HG03457 (cell line): Measurements from ENCODE around the gene PCSK5.

ENCODE experiments used
- ATAC-seq: cut with Tn5 transposase; IDR thresholded peaks from one replicate; pipeline ENCODE4 v1.9.1; 2021; ENCODE audit warnings: moderate number of reproducible peaks; ENCODE audit not compliant: unreplicated experiment

PCSK5 gene

GRCh38 chr9:76221423-76221822 is 330.9 kb downstream of the PCSK5 start:
- no peak for ATAC-seq

DNA sequence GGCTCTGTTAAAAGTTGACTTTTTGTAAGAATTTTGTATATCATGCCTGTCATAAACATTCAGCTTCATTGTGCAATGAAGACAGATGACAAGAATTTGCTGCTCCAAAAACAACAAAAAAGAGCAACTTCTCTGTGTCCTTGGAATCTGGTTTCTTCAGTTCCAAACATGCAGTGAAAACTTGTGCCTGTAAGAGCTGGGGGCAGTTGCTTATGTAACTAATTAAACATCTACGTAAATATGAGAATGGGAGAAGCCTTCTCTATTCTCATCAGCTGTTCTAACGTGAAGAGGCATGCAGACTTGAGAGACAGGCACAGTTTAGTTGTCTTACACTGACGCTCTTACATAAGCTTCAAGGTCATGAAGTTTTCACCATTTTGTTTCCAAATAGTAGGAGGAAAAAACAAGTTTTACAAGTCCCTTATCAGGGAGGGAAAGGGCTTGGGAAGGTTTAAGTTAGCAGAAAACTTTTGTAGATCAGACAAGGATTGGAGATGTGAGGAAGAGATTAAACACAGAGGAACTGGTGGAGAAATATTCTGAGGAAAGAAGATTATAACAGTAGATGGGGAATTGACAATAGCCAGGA is 333.4 kb downstream of the PCSK5 start:
- no peak for ATAC-seq

GRCh38 chr9:76227156-76227555 is 336.7 kb downstream of the PCSK5 start:
- ATAC-seq: no peak

- no peak for ATAC-seq
Observed at GRCh38 chr9:76231001-76231400, 340.5 kb downstream of the PCSK5 start.

DNA sequence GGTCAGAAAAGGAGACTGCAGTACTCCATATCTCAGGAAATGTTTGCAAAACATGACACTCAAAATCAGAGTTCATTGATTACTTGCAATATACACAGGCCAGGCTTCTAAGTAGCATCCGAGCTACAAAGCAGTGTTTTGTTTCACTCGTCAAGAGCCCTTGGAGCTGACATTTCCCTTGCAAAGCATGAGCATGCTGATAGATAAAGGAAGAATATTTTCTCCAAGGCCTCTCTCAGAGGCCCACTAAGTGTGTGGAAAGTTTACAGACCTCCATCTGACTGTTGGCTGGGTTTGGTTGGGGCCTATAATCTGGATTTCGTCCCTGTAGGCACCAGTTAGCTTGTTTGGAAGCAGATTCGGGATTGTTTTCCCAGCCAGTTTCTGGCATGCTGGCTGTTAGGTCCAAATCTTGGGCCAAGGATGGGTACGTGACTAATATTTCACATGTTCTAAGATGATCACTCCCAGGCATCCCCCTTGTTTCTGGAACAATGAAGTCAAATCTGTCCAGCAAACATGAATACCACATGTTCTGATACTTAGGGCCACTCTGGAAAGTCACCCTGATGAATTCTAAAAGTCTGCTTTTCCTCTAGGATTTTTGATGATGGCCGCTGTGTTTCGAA is 342.5 kb downstream of the PCSK5 start:
- no peak for ATAC-seq

- no peak for ATAC-seq
Observed at GRCh38 chr9:76240578-76240977, 350.1 kb downstream of the PCSK5 start.

- no peak for ATAC-seq
Observed at GRCh38 chr9:76245518-76245917, 355.0 kb downstream of the PCSK5 start.

DNA sequence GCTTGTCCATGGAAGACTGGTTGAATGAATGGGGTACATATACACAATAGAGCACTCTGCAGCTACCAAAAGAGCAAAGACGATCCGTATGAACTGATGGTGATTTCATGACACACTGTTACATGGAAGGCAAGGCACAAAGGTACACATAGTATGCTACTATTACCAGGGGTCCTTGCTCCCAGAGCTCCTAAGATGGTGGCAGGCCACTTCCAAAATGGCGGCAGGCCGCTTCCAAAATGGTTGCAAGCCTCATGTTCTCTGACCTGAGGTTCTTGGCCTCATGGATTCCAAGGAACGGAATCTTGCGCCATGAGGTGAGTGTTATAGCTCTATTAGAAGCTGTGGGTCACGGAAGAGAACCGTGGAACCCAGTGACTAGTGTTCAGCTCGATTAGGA is 356.2 kb downstream of the PCSK5 start:
- no peak for ATAC-seq

GRCh38 chr9:76247426-76247825 is 357.0 kb downstream of the PCSK5 start:
- no peak for ATAC-seq

DNA sequence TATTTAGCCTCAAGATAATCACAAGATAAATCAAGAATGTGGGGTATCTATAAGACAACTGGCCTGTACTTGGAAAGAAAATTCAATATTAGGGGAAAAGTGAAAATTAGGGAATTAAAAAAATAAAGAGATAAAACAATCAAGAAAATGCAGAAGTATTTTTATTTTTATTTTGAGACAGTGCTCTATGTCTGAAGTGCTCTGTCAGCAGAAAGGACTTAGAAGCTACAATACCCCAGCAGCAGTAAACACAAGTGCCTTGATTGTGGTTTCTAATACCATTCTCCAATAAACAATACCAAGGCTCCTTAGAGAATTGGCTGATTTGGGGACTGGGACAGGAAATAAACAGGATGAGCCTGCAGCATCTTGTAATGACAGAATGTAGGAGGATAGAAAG is 358.8 kb downstream of the PCSK5 start:
- no peak for ATAC-seq

- ATAC-seq: no peak
Observed at GRCh38 chr9:76255781-76256455, 365.4 kb downstream of the PCSK5 start.

DNA sequence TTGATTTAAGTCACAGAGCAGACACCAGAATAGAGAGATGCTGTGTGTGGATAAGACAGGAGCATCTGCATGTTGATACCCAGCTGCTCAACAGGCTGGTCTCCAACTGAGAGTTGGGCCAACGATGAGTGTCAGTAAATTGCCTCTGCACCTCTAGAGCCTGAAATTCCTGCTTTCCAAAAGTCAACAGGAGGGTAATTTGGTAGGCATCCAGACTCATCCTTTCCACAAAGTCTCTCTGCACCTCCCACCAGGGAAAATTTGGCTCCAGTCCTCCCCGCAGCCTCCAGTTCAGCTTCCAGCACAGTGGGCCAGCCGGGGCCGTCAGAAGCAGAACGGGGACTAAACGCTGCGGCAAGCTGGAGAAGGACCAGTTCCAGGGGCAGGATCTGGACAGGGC is 366.8 kb downstream of the PCSK5 start:
- ATAC-seq: no peak

GRCh38 chr9:76266649-76267283 is 376.3 kb downstream of the PCSK5 start:
- no peak for ATAC-seq

- ATAC-seq: no peak
Observed at GRCh38 chr9:76267284-76267652, 376.8 kb downstream of the PCSK5 start.

DNA sequence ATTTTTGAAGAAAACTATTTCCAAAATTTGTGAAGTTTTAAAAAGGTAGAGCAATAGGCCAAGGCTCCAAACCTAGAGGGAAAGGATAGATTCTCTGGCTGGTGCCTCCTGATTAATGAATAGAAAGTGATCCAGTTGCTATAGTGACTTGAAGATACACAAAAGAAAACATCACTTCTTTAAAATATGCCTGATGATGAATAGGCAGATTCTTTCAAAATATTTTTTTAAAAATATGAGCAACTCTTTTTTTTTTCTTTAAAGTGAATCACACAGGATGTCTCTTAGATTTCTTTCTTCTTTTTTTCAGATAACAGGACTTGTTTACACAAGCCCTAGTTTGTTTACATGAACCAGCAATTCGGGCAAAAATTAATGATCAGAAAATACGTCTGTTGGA is 379.3 kb downstream of the PCSK5 start:
- no peak for ATAC-seq

DNA sequence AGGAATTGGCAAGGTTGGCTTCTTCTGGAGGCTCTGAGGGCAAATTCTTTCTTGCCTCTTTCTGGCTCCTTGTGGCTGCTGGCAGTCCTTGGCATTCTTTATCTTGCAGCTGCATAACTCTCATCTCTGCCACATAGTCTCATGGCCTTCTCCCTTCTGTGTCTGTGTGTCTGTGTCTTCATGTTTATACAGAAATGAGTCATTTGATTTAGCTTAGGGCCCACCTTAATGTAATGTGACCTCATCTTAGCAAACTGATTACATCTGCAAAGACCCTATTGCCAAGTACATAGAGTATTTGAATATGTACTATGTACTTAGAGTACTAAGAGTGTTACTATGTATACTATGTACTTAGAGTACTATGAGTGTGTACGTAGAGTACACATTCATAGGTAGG is 381.3 kb downstream of the PCSK5 start:
- no peak for ATAC-seq

DNA sequence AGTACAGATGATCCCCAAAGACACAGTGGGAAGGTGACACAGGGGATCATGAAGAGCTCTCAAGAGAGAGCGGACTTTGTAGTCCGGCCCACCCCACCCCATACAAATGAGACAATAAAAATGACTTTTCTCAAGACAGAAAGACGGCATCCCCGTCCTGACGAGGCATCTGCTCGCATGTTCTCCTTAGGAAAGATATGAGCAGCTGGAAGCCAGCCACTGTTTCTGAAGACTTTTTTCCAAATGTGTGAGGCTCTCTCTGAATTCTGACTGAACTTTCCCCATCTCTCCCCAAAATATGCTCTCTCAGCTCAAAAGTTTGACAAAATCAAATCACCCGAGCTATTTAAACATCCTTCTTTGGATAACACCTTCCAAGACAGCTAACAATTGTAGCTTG is 398.6 kb downstream of the PCSK5 start:
- no peak for ATAC-seq

- no peak for ATAC-seq
Observed at GRCh38 chr9:76289703-76290102, 399.2 kb downstream of the PCSK5 start.

GRCh38 chr9:76290555-76290954 is 400.1 kb downstream of the PCSK5 start:
- no peak for ATAC-seq

- no peak for ATAC-seq
Observed at GRCh38 chr9:76292246-76292645, 401.8 kb downstream of the PCSK5 start.

GRCh38 chr9:76292658-76293057 is 402.2 kb downstream of the PCSK5 start:
- no peak for ATAC-seq

DNA sequence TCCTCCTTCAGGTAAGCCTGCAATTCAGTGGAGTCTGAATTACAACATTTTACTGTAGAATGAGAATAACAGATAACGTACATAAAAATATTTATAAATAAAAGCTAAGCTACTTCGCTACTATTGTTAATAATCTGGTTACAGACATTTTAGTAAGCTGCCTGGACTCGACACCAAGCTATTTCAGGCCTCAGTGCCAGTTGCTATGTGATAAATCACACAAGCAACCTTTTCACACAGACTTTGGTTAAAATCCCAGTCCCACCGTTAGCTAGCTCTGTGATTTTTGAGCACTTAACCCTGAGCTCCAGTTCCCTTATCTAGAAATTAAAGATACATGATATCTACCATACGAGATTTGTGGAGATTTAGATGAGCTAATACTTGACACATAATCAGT is 403.8 kb downstream of the PCSK5 start:
- ATAC-seq: no peak
